ENCODE data around the gene TPI1.

DNA sequence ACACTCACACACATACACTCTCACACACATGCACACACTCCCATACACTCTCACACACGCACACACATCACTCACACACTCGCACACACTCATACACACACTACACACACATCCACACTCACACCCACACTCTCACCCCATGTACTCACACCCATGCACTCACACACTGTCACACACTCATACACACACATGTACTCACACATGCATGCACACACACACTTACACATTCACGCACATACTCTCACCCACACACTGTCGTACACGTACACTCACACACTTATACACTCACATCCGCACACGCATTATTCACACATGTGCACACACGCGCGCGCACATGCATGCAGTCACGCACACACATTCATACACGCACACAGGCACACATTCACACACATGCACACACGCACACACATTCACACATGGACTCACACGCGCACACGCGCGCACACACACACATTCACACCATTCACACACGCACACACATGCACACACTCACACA is 49.6 kb upstream of the TPI1 start:
- TF ChIP-seq RAD21 (IDR thresholded peaks at IDR 0.05; ENCODE audit: low read depth) (no peak), FOXM1 (IDR thresholded peaks at IDR 0.05; ENCODE audit: borderline replicate concordance, low read depth) (no peak), TAF1 (IDR thresholded peaks at IDR 0.05; ENCODE audit: low read depth) (no peak), EP300 (IDR thresholded peaks at IDR 0.05; ENCODE audit: borderline replicate concordance) (no peak), EGR1 (IDR thresholded peaks at IDR 0.05) (no peak), CEBPB (IDR thresholded peaks at IDR 0.05) (no peak), NFIC (IDR thresholded peaks at IDR 0.05) (no peak)
- TF ChIP-seq, protein P1, sequence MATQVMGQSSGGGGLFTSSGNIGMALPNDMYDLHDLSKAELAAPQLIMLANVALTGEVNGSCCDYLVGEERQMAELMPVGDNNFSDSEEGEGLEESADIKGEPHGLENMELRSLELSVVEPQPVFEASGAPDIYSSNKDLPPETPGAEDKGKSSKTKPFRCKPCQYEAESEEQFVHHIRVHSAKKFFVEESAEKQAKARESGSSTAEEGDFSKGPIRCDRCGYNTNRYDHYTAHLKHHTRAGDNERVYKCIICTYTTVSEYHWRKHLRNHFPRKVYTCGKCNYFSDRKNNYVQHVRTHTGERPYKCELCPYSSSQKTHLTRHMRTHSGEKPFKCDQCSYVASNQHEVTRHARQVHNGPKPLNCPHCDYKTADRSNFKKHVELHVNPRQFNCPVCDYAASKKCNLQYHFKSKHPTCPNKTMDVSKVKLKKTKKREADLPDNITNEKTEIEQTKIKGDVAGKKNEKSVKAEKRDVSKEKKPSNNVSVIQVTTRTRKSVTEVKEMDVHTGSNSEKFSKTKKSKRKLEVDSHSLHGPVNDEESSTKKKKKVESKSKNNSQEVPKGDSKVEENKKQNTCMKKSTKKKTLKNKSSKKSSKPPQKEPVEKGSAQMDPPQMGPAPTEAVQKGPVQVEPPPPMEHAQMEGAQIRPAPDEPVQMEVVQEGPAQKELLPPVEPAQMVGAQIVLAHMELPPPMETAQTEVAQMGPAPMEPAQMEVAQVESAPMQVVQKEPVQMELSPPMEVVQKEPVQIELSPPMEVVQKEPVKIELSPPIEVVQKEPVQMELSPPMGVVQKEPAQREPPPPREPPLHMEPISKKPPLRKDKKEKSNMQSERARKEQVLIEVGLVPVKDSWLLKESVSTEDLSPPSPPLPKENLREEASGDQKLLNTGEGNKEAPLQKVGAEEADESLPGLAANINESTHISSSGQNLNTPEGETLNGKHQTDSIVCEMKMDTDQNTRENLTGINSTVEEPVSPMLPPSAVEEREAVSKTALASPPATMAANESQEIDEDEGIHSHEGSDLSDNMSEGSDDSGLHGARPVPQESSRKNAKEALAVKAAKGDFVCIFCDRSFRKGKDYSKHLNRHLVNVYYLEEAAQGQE (IDR thresholded peaks at IDR 0.05; ENCODE audit: low read depth) = no peak
- TF ChIP-seq, protein P2, sequence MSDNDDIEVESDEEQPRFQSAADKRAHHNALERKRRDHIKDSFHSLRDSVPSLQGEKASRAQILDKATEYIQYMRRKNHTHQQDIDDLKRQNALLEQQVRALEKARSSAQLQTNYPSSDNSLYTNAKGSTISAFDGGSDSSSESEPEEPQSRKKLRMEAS (IDR thresholded peaks at IDR 0.05) = no peak
